HCT116 (cell line): ENCODE data around the gene PEG3. TPM values are rescaled to one million over a fixed set of nuclear protein-coding genes. Genes with fewer than 3 reads are reported as not detected.

ENCODE experiments used
- ATAC-seq: fragments of 200-7000 bp; cut with Tn5 transposase; 2 replicates; pipeline ENCODE4 v1.9.1; 2020; ENCODE audit warnings: mild to moderate bottlenecking, moderate library complexity
- BruUV-seq: library from RNA; stranded (reverse); fragments of 400-500 nt; replicated peaks from 2 replicates; lab custom pipeline; 2021; lab: Mats Ljungman, UMichigan
- CTCF ChIA-PET: fragments of 300-600 bp; sonication (Branson Sonifier 250); formaldehyde crosslinking; loops from one replicate; lab custom pipeline; 2021; ENCODE audit warnings: antibody characterized with exemption; lab: Charles Lee
- POLR2A ChIA-PET: fragments of 300-600, 350-600 bp; sonication (Branson Sonifier 250); formaldehyde crosslinking; loops from one replicate; lab custom pipeline; 2021; ENCODE audit warnings: antibody characterized with exemption; lab: Charles Lee
- RAD21 ChIA-PET, 2 experiments: fragments of 300-600 bp; sonication (Branson Sonifier 250); formaldehyde crosslinking; loops; one replicate each; lab custom pipeline; 2023; ENCODE audit warnings: low total read pairs in 2 of 2; ENCODE audit not compliant: uncharacterized antibody in 2 of 2, unreplicated experiment in 2 of 2, low non-redundant PET in 1 of 2; lab: Charles Lee
- DNase-seq: peaks from one replicate; pipeline ENCODE4 v3.0.0-alpha.2; 2010; ENCODE audit warnings: low read depth, low spot score
- H2AFZ ChIP-seq: fragments of 200-600 bp; shearing (Covaris generic), sonication (generic); 2 replicates; pipeline ENCODE4 v1.6.1; 2017; ENCODE audit warnings: low read depth, mixed run types, mixed read lengths, antibody characterized with exemption, low read length; ENCODE audit not compliant: poor library complexity, severe bottlenecking
- H3K27ac ChIP-seq: 2 replicates; pipeline ENCODE4 v1.5.1; 2012; ENCODE audit warnings: low read depth, low read length
- H3K27me3 ChIP-seq: fragments of 200-600 bp; sonication (generic); 2 replicates; pipeline ENCODE4 v1.6.1; 2016; ENCODE audit warnings: mixed run types, low read length, mixed read lengths; ENCODE audit not compliant: insufficient read depth
- H3K36me3 ChIP-seq, 2 experiments: fragments of 200-500 bp in 1 of 2; fragments of 200-600 bp in 1 of 2; sonication (Bioruptor generic) in 1 of 2; sonication (generic) in 1 of 2; 2 replicates each; pipeline versions ENCODE4 v1.5.1 to v1.6.1; 2014 to 2016; ENCODE audit warnings: low read length in 2 of 2, inconsistent platforms in 1 of 2, mixed read lengths in 1 of 2, mixed run types in 1 of 2; ENCODE audit not compliant: insufficient read depth in 2 of 2, control insufficient read depth in 1 of 2
- H3K4me1 ChIP-seq, 2 experiments: fragments of 200-600 bp in 1 of 2; sonication (generic) in 1 of 2; 2 replicates each; pipeline versions ENCODE4 v1.5.1 to v1.6.1; 2012 to 2017; ENCODE audit warnings: low read length in 2 of 2, inconsistent platforms in 1 of 2, mild to moderate bottlenecking in 1 of 2, mixed read lengths in 1 of 2, mixed run types in 1 of 2, moderate library complexity in 1 of 2; ENCODE audit not compliant: insufficient read depth in 2 of 2, control insufficient read depth in 1 of 2
- H3K4me2 ChIP-seq: fragments of 200-600 bp; sonication (generic); 2 replicates; pipeline ENCODE4 v1.6.1; 2017; ENCODE audit warnings: mixed run types, low read length, mixed read lengths
- H3K4me3 ChIP-seq, 2 experiments: fragments of 200-600 bp in 1 of 2; sonication (generic) in 1 of 2; replicated peaks in 1 of 2; 2 replicates each; pipeline ENCODE4 v1.5.1; 2011 to 2016; ENCODE audit warnings: low read length in 2 of 2, control low read depth in 1 of 2, low read depth in 1 of 2, mild to moderate bottlenecking in 1 of 2, mixed read lengths in 1 of 2, mixed run types in 1 of 2
- H3K79me2 ChIP-seq: fragments of 200-600 bp; sonication (generic); 2 replicates; pipeline ENCODE4 v1.6.1; 2017; ENCODE audit warnings: mild to moderate bottlenecking, mixed run types, low read length, moderate library complexity, mixed read lengths; ENCODE audit not compliant: insufficient read depth
- H3K9ac ChIP-seq: fragments of 200-600 bp; sonication (generic); 2 replicates; pipeline ENCODE4 v1.6.1; 2016; ENCODE audit warnings: low read length, mixed read lengths
- H3K9me2 ChIP-seq: fragments of 200-600 bp; sonication (generic), shearing (Covaris generic); 2 replicates; pipeline ENCODE4 v1.6.1; 2017; ENCODE audit warnings: mixed run types, mild to moderate bottlenecking, moderate library complexity; ENCODE audit not compliant: insufficient read depth
- H3K9me3 ChIP-seq, 2 experiments: fragments of 200-500 bp in 1 of 2; fragments of 200-600 bp in 1 of 2; sonication (Bioruptor generic) in 1 of 2; sonication (generic) in 1 of 2; 2 replicates each; pipeline ENCODE4 v1.6.1; 2014 to 2017; ENCODE audit warnings: low read length in 2 of 2, mixed read lengths in 2 of 2, inconsistent platforms in 1 of 2, low read depth in 1 of 2, mild to moderate bottlenecking in 1 of 2, mixed run types in 1 of 2, moderate library complexity in 1 of 2; ENCODE audit not compliant: control insufficient read depth in 1 of 2, insufficient read depth in 1 of 2
- H4K20me1 ChIP-seq: fragments of 200-600 bp; sonication (generic), shearing (Covaris generic); 2 replicates; pipeline ENCODE4 v1.6.1; 2017; ENCODE audit warnings: mixed run types, mild to moderate bottlenecking, moderate library complexity; ENCODE audit not compliant: insufficient read depth
- CTCF ChIP-seq, 3 experiments: fragments of 200-600 bp in 1 of 3; sonication (generic) in 1 of 3; IDR thresholded peaks in 2 of 3; conservative IDR thresholded peaks in 1 of 3; 2 replicates each; pipeline ENCODE4 v1.5.1; 2012 to 2017; ENCODE audit warnings: low read depth in 2 of 3, low read length in 2 of 3, antibody characterized with exemption in 1 of 3, borderline replicate concordance in 1 of 3, control low read depth in 1 of 3, mild to moderate bottlenecking in 1 of 3, mixed read lengths in 1 of 3, mixed run types in 1 of 3, moderate library complexity in 1 of 3; ENCODE audit not compliant: insufficient read depth in 1 of 3
- EGR1 ChIP-seq: IDR thresholded peaks from 2 replicates; pipeline ENCODE4 v1.6.1; 2012; ENCODE audit warnings: low read depth
- FOSL1 ChIP-seq: IDR thresholded peaks from 2 replicates; pipeline ENCODE4 v1.6.1; 2012; ENCODE audit warnings: low read depth
- MAX ChIP-seq: IDR thresholded peaks from 2 replicates; pipeline ENCODE4 v1.6.1; 2012
- POLR2A ChIP-seq: IDR thresholded peaks from 2 replicates; pipeline ENCODE4 v1.7.0; 2011; ENCODE audit warnings: borderline replicate concordance; ENCODE audit not compliant: insufficient read depth, insufficient read length; ENCODE audit errors: extremely low read depth
- RAD21 ChIP-seq: IDR thresholded peaks from 2 replicates; pipeline ENCODE4 v1.6.1; 2012; ENCODE audit warnings: low read depth, mild to moderate bottlenecking
- SIN3A ChIP-seq: IDR thresholded peaks from 2 replicates; pipeline ENCODE4 v1.6.1; 2012; ENCODE audit warnings: low read depth
- SP1 ChIP-seq: IDR thresholded peaks from 2 replicates; pipeline ENCODE4 v1.6.1; 2012; ENCODE audit warnings: low read depth
- SRF ChIP-seq: IDR thresholded peaks from 2 replicates; pipeline ENCODE4 v1.6.1; 2012; ENCODE audit warnings: low read depth
- ZNF274 ChIP-seq: fragments of 200-500 bp; sonication (Bioruptor generic); IDR thresholded peaks from 2 replicates; pipeline ENCODE4 v1.6.1; 2014; ENCODE audit warnings: mild to moderate bottlenecking, low read depth, low read length, inconsistent platforms
- intact Hi-C: fragments of 100-400 bp; cut with micrococcal nuclease; formaldehyde crosslinking; loops from 2 replicates; pipeline ENCODE4 v1.10.0; 2022
- total RNA-seq: library from RNA; stranded (reverse); gene quantifications from one replicate; pipeline ENCODE4 v1.2.1, GENCODE V29; 2021; ENCODE audit not compliant: unreplicated experiment

PEG3 gene
- total RNA-seq, 1 experiment from 2014 or later, result 0.34 TPM

- TF ChIP-seq CTCF (IDR thresholded peaks at IDR 0.05 in 2 of 3, conservative IDR thresholded peaks at IDR 0.05 in 1 of 3; ENCODE audit: borderline replicate concordance in 1 of 3, insufficient read depth in 1 of 3, low read depth in 2 of 3, low read length in 2 of 3) (no peak), MAX (no peak), EGR1 (no peak)
Observed at GRCh38 chr19:56811480-56811879, 29.0 kb downstream of the PEG3 start (continued).

- intact Hi-C loops, result no loop called here
- no peak overlapping the region for H3K4me3 ChIP-seq
- H3K27me3 ChIP-seq, result no peaks in the 10 kb centered on the region
- H4K20me1 ChIP-seq, result no peaks in the 10 kb centered on the region
- TF ChIP-seq SIN3A, result no peak
- BruUV-seq, result no TSS peak
- H3K36me3 ChIP-seq, result no peaks in the 10 kb centered on the region; a peak in 1 of 4 replicates
- H2AFZ ChIP-seq, result no peak overlapping the region
- H3K79me2 ChIP-seq, result no peaks in the 10 kb centered on the region
- H3K4me1 ChIP-seq, result no peaks in the 10 kb centered on the region
- no peaks in the 10 kb centered on the region for H3K9me2 ChIP-seq
- CTCF ChIA-PET, result no interaction called here
- H3K9ac ChIP-seq, result no peak overlapping the region
- no peak for DNase-seq
- peaks cover 10 to 22% of the 10 kb centered on the region in 2 experiments; a peak in 2 of 4 replicates for H3K9me3 ChIP-seq
- POLR2A ChIA-PET, result no interaction called here
- no peak for ATAC-seq
- H3K4me2 ChIP-seq, result no peak overlapping the region
- RAD21 ChIA-PET, result no interaction called here
- H3K27ac ChIP-seq, result no peak overlapping the region
Observed at GRCh38 chr19:56810260-56810659, 30.3 kb downstream of the PEG3 start.

GRCh38 chr19:56808717-56809392 is 31.7 kb downstream of the PEG3 start:
- ChIA-PET RAD21 (no interaction called here), CTCF (no interaction called here), POLR2A (no interaction called here)
- Histone ChIP-seq H3K4me1 (no peaks in the 10 kb centered on the region), H3K27ac (no peak overlapping the region), H3K4me3 (no peak overlapping the region), H3K9me2 (no peaks in the 10 kb centered on the region), H3K4me2 (no peak overlapping the region), H3K27me3 (no peaks in the 10 kb centered on the region), H3K9me3 (peaks cover 21 to 24% of the 10 kb centered on the region in 2 experiments; a peak in 2 of 4 replicates), H4K20me1 (no peaks in the 10 kb centered on the region), H3K36me3 (no peaks in the 10 kb centered on the region; a peak in 1 of 4 replicates), H2AFZ (no peak overlapping the region), H3K9ac (no peak overlapping the region), H3K79me2 (no peaks in the 10 kb centered on the region)
- ATAC-seq, result no peak
- no TSS peak for BruUV-seq
- DNase-seq, result no peak
- TF ChIP-seq FOSL1, result no peak
- no peak for TF ChIP-seq POLR2A
- no peak for TF ChIP-seq SRF
- no peak for TF ChIP-seq RAD21
- no peak for TF ChIP-seq ZNF274
- no peak for TF ChIP-seq SP1
- intact Hi-C loops, result no loop called here
